OCI-LY7 (cell line): ENCODE data around the gene LIMK1. TPM values are rescaled to one million over a fixed set of nuclear protein-coding genes. Genes with fewer than 3 reads are reported as not detected.
A peak's percentile ranks its signal among the peaks of the same experiment; 100 is the strongest.

Experiments
- BruUV-seq: library from RNA; stranded (reverse); fragments of 400-500 nt; replicated peaks from 2 replicates; lab custom pipeline; 2021; lab: Mats Ljungman, UMichigan
- CTCF ChIA-PET: fragments of 300-600 bp; sonication (Branson Sonifier 250); formaldehyde crosslinking; loops from one replicate; lab custom pipeline; 2022; ENCODE audit warnings: antibody characterized with exemption; ENCODE audit not compliant: unreplicated experiment; lab: Charles Lee
- POLR2A ChIA-PET: fragments of 300-600 bp; sonication (Branson Sonifier 250); formaldehyde crosslinking; loops from one replicate; lab custom pipeline; 2022; ENCODE audit warnings: antibody characterized with exemption; lab: Charles Lee
- DNase-seq: peaks from one replicate; pipeline ENCODE4 v3.0.0-alpha.2; 2015; ENCODE audit warnings: low spot score
- H2AFZ ChIP-seq: fragments of 200-600 bp; sonication (generic), shearing (Covaris generic); 2 replicates; pipeline ENCODE4 v1.6.1; 2014; ENCODE audit warnings: mild to moderate bottlenecking, antibody characterized with exemption, low read length, moderate library complexity
- H3K27ac ChIP-seq: fragments of 200-600 bp; sonication (generic); 2 replicates; pipeline ENCODE4 v1.5.1; 2014; ENCODE audit warnings: mixed run types, low read depth, mild to moderate bottlenecking, moderate library complexity, low read length, inconsistent platforms; ENCODE audit not compliant: poor library complexity, severe bottlenecking
- H3K36me3 ChIP-seq: fragments of 200-600 bp; sonication (generic); 2 replicates; pipeline ENCODE4 v1.6.1; 2014; ENCODE audit warnings: mild to moderate bottlenecking, antibody characterized with exemption, low read length, moderate library complexity, mixed read lengths; ENCODE audit not compliant: insufficient read depth
- H3K4me1 ChIP-seq: fragments of 200-600 bp; sonication (generic); 2 replicates; pipeline ENCODE4 v1.5.1; 2014; ENCODE audit warnings: mild to moderate bottlenecking, low read length; ENCODE audit not compliant: insufficient read depth, poor library complexity, severe bottlenecking
- H3K4me2 ChIP-seq: fragments of 200-600 bp; sonication (generic); 2 replicates; pipeline ENCODE4 v1.6.1; 2014; ENCODE audit warnings: mild to moderate bottlenecking, low read length
- H3K4me3 ChIP-seq: fragments of 200-600 bp; sonication (generic); 2 replicates; pipeline ENCODE4 v1.5.1; 2014; ENCODE audit warnings: mild to moderate bottlenecking, low read depth, low read length; ENCODE audit not compliant: poor library complexity, severe bottlenecking
- H3K79me2 ChIP-seq: fragments of 200-600 bp; sonication (generic); 2 replicates; pipeline ENCODE4 v1.6.1; 2016; ENCODE audit warnings: low read depth, mild to moderate bottlenecking, low read length, moderate library complexity, mixed read lengths; ENCODE audit not compliant: insufficient read depth
- H3K9me2 ChIP-seq: fragments of 200-600 bp; sonication (generic); 2 replicates; pipeline ENCODE4 v1.6.1; 2016; ENCODE audit warnings: mild to moderate bottlenecking, low read length, mixed read lengths; ENCODE audit not compliant: insufficient read depth
- H3K9me3 ChIP-seq: fragments of 200-600 bp; sonication (generic); 2 replicates; pipeline ENCODE4 v1.6.1; 2014; ENCODE audit warnings: mild to moderate bottlenecking, mixed run types, low read length, mixed read lengths
- H4K20me1 ChIP-seq: fragments of 200-600 bp; sonication (generic); 2 replicates; pipeline ENCODE4 v1.6.1; 2014; ENCODE audit warnings: mild to moderate bottlenecking, antibody characterized with exemption, low read length, moderate library complexity, mixed read lengths; ENCODE audit not compliant: insufficient read depth
- CTCF ChIP-seq: fragments of 200-600 bp; sonication (generic); conservative IDR thresholded peaks from 2 replicates; pipeline ENCODE4 v1.5.1; 2014; ENCODE audit warnings: mild to moderate bottlenecking, antibody characterized with exemption, low read length, moderate library complexity, mixed read lengths
- EZH2phosphoT487 ChIP-seq: fragments of 200-600 bp; sonication (generic); IDR thresholded peaks from 2 replicates; pipeline ENCODE4 v1.6.1; 2018; ENCODE audit warnings: low read depth, borderline replicate concordance, mild to moderate bottlenecking, mixed run types, antibody characterized with exemption, low read length, moderate library complexity, mixed read lengths
- intact Hi-C: fragments of 100-400 bp; cut with micrococcal nuclease; formaldehyde crosslinking; loops from one replicate; pipeline ENCODE4 v1.10.0; 2022; ENCODE audit not compliant: unreplicated experiment
- total RNA-seq, 2 experiments: library from RNA; depleted of rRNA in 1 of 2; stranded (reverse); fragments of >200 nt in 1 of 2; shearing (Covaris generic) in 1 of 2; gene quantifications; 2 replicates each; pipeline ENCODE4 v1.2.3, GENCODE V29; 2014 to 2022

LIMK1 gene
- total RNA-seq, 2 experiments from 2014 or later, result 31.7 to 67.3 TPM

GRCh38 chr7:74101061-74101681, 17.6 kb downstream of the LIMK1 start:
- Histone ChIP-seq H3K4me1 (peaks cover 54% of the 10 kb centered on the region), H3K9me3 (peaks cover 18% of the 10 kb centered on the region; the same call in 1 of the 2 replicates), H3K79me2 (peaks cover 14% of the 10 kb centered on the region; the same call in 1 of the 2 replicates), H3K4me2 (peak overlapping the region; percentile 77), H3K9me2 (no peaks in the 10 kb centered on the region), H3K27ac (peak overlapping the region; percentile 99), H4K20me1 (no peaks in the 10 kb centered on the region), H2AFZ (no peak overlapping the region), H3K4me3 (peak overlapping the region; percentile 57), H3K36me3 (peaks cover 84% of the 10 kb centered on the region)
- ChIA-PET POLR2A (interaction anchor here (0.5 to 1.9 kb wide), 8 partner anchors 10 to 366 kb away, joined by 3 to 13 read pairs (median 4); partner anchors contain the start of gene LIMK1), CTCF (interaction anchor here (0.6 kb wide), 1 partner anchor 12 kb away, joined by 4 read pairs; no protein-coding TSS in a partner anchor)
- no peak for TF ChIP-seq EZH2phosphoT487
- no peak for TF ChIP-seq CTCF
- intact Hi-C loops, result loop anchor here (1.0 to 5.0 kb wide), 4 partner anchors 18 to 366 kb away; partner anchors contain the start of genes EIF4H and LIMK1
- peak; percentile 97 for DNase-seq
- no TSS peak for BruUV-seq

GRCh38 chr7:74103219-74103772, 19.7 kb downstream of the LIMK1 start:
- TF ChIP-seq EZH2phosphoT487 (no peak), CTCF (no peak)
- ChIA-PET POLR2A (interaction anchor here (0.6 kb wide), 1 partner anchor 270 kb away, joined by 3 read pairs; no protein-coding TSS in a partner anchor), CTCF (no interaction called here)
- H3K9me2 ChIP-seq, result no peaks in the 10 kb centered on the region
- no TSS peak for BruUV-seq
- peaks cover 5% of the 10 kb centered on the region; the same call in 1 of the 2 replicates for H3K9me3 ChIP-seq
- H3K4me3 ChIP-seq, result no peak overlapping the region
- peaks cover 48% of the 10 kb centered on the region for H3K4me1 ChIP-seq
- 0 out of 2 replicates have a peak overlapping the region, but pooled peaks have one; percentile 13 for H3K4me2 ChIP-seq
- no peak overlapping the region for H2AFZ ChIP-seq
- peaks cover 85% of the 10 kb centered on the region for H3K36me3 ChIP-seq
- DNase-seq, result no peak
- H3K79me2 ChIP-seq, result peaks cover 14% of the 10 kb centered on the region; the same call in 1 of the 2 replicates
- H4K20me1 ChIP-seq, result no peaks in the 10 kb centered on the region
- peak overlapping the region; percentile 99 for H3K27ac ChIP-seq
- intact Hi-C loops, result loop anchor here (5.0 kb wide), 1 partner anchor 364 kb away; no protein-coding TSS in a partner anchor
